IPS-20b (cell line): Measurements from ENCODE around the gene EEFSEC.

Source experiments
- H3K27ac ChIP-seq: one replicate; pipeline ENCODE4 v1.5.1; 2013; ENCODE audit warnings: low read length
- H3K27me3 ChIP-seq: 2 replicates; pipeline ENCODE4 v1.6.1; 2013; ENCODE audit warnings: mild to moderate bottlenecking, low read length, inconsistent platforms; ENCODE audit not compliant: insufficient read depth
- H3K36me3 ChIP-seq: 2 replicates; pipeline ENCODE4 v1.6.1; 2013; ENCODE audit warnings: low read depth, mild to moderate bottlenecking, inconsistent platforms, low read length, moderate library complexity; ENCODE audit not compliant: insufficient read depth
- H3K4me1 ChIP-seq: 2 replicates; pipeline ENCODE4 v1.6.1; 2013; ENCODE audit warnings: mild to moderate bottlenecking, control low read depth, inconsistent platforms, low read length, moderate library complexity; ENCODE audit not compliant: insufficient read depth
- H3K4me3 ChIP-seq: 2 replicates; pipeline ENCODE4 v1.5.1; 2013; ENCODE audit warnings: mild to moderate bottlenecking, low read length, inconsistent platforms
- H3K9ac ChIP-seq: 2 replicates; pipeline ENCODE4 v1.6.1; 2013; ENCODE audit warnings: low read depth, mild to moderate bottlenecking, inconsistent platforms, low read length, moderate library complexity
- H3K9me3 ChIP-seq: 2 replicates; pipeline ENCODE4 v1.6.1; 2013; ENCODE audit warnings: mild to moderate bottlenecking, low read depth, low read length, inconsistent platforms; ENCODE audit not compliant: insufficient read depth

Gene EEFSEC

DNA sequence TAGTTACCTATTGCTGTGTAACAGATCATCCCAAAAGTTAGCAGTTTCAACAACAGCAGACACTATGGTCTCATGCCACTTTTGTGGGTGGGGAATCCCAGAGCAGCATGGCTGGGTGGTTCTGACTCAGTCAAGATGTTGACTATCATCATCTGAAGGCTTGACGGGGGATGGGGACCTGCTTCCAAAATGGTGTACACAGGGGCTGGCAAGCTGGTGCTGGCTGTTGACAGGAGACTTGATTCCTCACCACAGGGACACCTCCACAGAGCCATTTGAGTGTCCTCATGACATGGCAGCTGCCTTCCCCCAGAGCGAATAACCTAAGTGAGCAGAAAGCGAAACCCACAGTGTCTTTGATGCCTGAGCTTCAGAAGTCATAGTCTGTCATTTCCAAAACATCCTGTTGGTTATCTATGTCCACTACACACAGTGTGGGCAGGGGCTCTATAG, 294.3 kb downstream of the EEFSEC start:
- Histone ChIP-seq H3K36me3 (no peaks in the 10 kb centered on the region), H3K27me3 (peaks cover 22% of the 10 kb centered on the region), H3K9me3 (no peaks in the 10 kb centered on the region), H3K27ac (no peak overlapping the region), H3K9ac (no peak overlapping the region), H3K4me1 (no peaks in the 10 kb centered on the region), H3K4me3 (no peak overlapping the region)

GRCh38 chr3:128448491-128448890, 295.2 kb downstream of the EEFSEC start:
- Histone ChIP-seq H3K4me3 (no peak overlapping the region), H3K36me3 (no peaks in the 10 kb centered on the region), H3K4me1 (no peaks in the 10 kb centered on the region), H3K27me3 (peaks cover 22% of the 10 kb centered on the region), H3K9me3 (no peaks in the 10 kb centered on the region), H3K9ac (no peak overlapping the region), H3K27ac (no peak overlapping the region)

DNA sequence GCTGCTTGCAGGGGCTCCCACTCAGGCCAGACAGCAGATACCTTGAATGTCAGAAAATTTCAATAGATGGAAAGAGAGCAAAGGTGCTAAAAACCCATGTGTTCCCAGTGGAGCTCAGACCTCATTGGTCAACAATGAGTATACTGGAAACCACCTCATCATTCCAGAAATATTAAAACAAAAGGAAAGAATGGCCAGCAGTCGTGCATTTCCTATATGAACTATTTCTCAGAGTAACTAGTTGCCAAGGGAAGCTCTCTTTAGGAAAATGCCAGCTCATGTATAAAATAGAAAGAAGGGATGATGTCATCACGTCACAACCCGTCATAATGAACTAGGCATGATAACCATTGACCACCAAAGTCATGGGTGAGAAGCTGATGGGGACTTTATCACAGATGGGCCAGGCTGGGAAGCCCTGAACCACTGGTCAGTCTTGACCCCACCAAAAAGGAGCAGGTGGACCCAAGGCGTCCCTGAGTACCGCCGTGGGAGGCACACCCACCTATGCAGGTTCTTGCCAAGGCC, 295.9 kb downstream of the EEFSEC start:
- no peaks in the 10 kb centered on the region for H3K4me1 ChIP-seq
- no peaks in the 10 kb centered on the region for H3K36me3 ChIP-seq
- no peaks in the 10 kb centered on the region for H3K9me3 ChIP-seq
- peaks cover 16% of the 10 kb centered on the region for H3K27me3 ChIP-seq
- H3K9ac ChIP-seq: no peak overlapping the region
- H3K4me3 ChIP-seq: no peak overlapping the region
- no peak overlapping the region for H3K27ac ChIP-seq

GRCh38 chr3:128452120-128452519, 298.8 kb downstream of the EEFSEC start:
- H3K4me3 ChIP-seq: no peak overlapping the region
- no peaks in the 10 kb centered on the region for H3K4me1 ChIP-seq
- H3K9ac ChIP-seq: no peak overlapping the region
- H3K9me3 ChIP-seq: no peaks in the 10 kb centered on the region
- no peaks in the 10 kb centered on the region for H3K36me3 ChIP-seq
- no peak overlapping the region for H3K27ac ChIP-seq
- H3K27me3 ChIP-seq: peaks cover 35% of the 10 kb centered on the region

DNA sequence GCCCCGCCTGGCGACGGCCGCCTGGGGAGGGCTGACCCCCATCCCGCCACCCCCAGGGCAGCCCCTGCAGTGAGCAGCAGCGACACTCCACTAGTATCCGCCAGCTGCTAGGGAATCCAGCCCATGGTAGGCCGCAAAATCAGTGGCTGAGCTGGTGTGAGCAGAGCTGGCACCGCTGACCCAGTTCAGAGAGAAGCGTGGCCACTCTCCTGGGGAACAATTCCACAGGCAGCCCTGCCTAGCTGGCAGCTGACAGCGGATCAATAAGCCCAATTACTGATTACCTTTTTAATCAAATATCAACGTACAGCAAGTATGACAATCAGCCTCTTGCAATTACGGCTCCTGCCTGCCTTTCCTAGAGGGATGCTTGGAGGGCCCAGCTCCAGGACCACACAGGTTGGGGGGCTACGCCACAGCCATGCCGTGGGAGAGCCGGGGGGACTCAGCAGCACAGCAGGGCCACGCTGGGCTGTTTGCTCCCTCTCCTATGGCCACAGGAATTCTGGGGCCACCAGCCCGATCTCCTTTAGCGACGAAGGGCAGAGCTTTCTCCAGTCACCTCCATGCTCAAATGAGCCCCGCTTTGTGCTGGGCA, 299.5 kb downstream of the EEFSEC start:
- Histone ChIP-seq H3K36me3 (no peaks in the 10 kb centered on the region), H3K27me3 (peaks cover 34% of the 10 kb centered on the region), H3K9me3 (no peaks in the 10 kb centered on the region)

GRCh38 chr3:128453501-128454309, 300.4 kb downstream of the EEFSEC start:
- H3K27ac ChIP-seq: no peak overlapping the region
- H3K4me1 ChIP-seq: no peaks in the 10 kb centered on the region
- H3K9me3 ChIP-seq: no peaks in the 10 kb centered on the region
- no peak overlapping the region for H3K9ac ChIP-seq
- H3K36me3 ChIP-seq: no peaks in the 10 kb centered on the region
- H3K4me3 ChIP-seq: no peak overlapping the region
- H3K27me3 ChIP-seq: peaks cover 34% of the 10 kb centered on the region

More for the DNA sequence above, 299.5 kb downstream of the EEFSEC start:
- Histone ChIP-seq H3K4me3 (no peak overlapping the region), H3K9ac (no peak overlapping the region), H3K4me1 (no peaks in the 10 kb centered on the region), H3K27ac (no peak overlapping the region)

DNA sequence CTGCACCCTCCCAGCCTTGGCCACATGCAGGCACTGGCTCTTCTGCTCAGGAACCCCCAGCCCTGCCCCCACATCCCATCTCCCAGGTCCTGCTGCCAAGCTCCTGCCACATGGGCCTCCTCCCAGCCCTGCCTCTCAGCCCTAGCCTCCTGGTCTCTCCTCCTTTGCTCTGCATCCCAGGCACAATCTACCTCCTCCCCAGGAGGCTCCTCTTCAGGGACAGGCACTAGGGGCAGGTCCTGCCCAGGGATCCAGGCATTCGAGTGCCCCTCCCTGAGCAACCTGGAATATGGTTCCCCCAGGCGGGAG, 301.0 kb downstream of the EEFSEC start:
- H3K27me3 ChIP-seq: peaks cover 35% of the 10 kb centered on the region
- H3K27ac ChIP-seq: no peak overlapping the region
- no peaks in the 10 kb centered on the region for H3K4me1 ChIP-seq

GRCh38 chr3:128455116-128455515, 301.8 kb downstream of the EEFSEC start:
- Histone ChIP-seq H3K27me3 (peaks cover 40% of the 10 kb centered on the region), H3K27ac (no peak overlapping the region), H3K36me3 (no peaks in the 10 kb centered on the region)

More for the DNA sequence above, 301.0 kb downstream of the EEFSEC start:
- Histone ChIP-seq H3K9ac (no peak overlapping the region), H3K4me3 (no peak overlapping the region), H3K36me3 (no peaks in the 10 kb centered on the region), H3K9me3 (no peaks in the 10 kb centered on the region)

GRCh38 chr3:128455786-128456748, 302.8 kb downstream of the EEFSEC start:
- Histone ChIP-seq H3K9ac (no peak overlapping the region), H3K4me1 (no peaks in the 10 kb centered on the region), H3K4me3 (no peak overlapping the region), H3K27me3 (peaks cover 40% of the 10 kb centered on the region), H3K36me3 (no peaks in the 10 kb centered on the region), H3K27ac (no peak overlapping the region), H3K9me3 (no peaks in the 10 kb centered on the region)

More at GRCh38 chr3:128455116-128455515, 301.8 kb downstream of the EEFSEC start:
- no peaks in the 10 kb centered on the region for H3K9me3 ChIP-seq
- no peak overlapping the region for H3K4me3 ChIP-seq
- no peaks in the 10 kb centered on the region for H3K4me1 ChIP-seq
- H3K9ac ChIP-seq: no peak overlapping the region

GRCh38 chr3:128456776-128457715, 303.8 kb downstream of the EEFSEC start:
- Histone ChIP-seq H3K27ac (no peak overlapping the region), H3K27me3 (peaks cover 40% of the 10 kb centered on the region), H3K4me1 (no peaks in the 10 kb centered on the region), H3K36me3 (no peaks in the 10 kb centered on the region), H3K9ac (no peak overlapping the region), H3K4me3 (no peak overlapping the region), H3K9me3 (no peaks in the 10 kb centered on the region)
